ENCODE measurements around the gene BDKRB2. TPM values are rescaled to one million over a fixed set of nuclear protein-coding genes. Genes with fewer than 3 reads are reported as not detected.

BDKRB2 gene
- total RNA-seq, 2 donors from 2014 or later: 11.3 to 23.3 TPM

DNA sequence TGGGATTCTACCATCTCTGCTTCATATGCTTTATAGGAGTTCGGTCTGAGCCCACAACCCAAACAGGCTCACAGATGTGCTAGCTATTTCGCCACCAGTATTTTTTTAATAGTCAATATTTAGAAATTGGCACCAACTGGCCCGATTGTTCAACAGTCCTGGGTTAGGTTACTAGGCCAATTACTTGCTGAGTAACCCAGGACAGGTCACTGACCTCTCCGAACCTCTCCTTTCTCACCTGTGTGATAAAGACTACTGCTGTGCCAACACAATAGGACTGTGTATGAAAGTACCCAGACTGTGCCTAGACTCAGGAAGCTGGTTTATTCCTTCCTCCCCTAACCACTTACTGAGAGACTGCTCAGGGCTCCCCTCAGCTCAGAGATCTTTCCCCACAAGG lies 8.3 kb downstream of the BDKRB2 start:
- Histone ChIP-seq H3K9me3 (peaks cover 8% of the 10 kb centered on the region), H3K36me3 (no peaks in the 10 kb centered on the region), H3K9ac (ENCODE audit: low read depth in 2 of 2, low read length in 2 of 2) (no peak overlapping the region), H3K27me3 (no peaks in the 10 kb centered on the region), H3K27ac (no peak overlapping the region), H3K4me3 (no peak overlapping the region), H3K4me1 (no peaks in the 10 kb centered on the region)
- intact Hi-C loops (cut with DNase I): no loop called here
- no peak for DNase-seq
- TF ChIP-seq, protein P1, sequence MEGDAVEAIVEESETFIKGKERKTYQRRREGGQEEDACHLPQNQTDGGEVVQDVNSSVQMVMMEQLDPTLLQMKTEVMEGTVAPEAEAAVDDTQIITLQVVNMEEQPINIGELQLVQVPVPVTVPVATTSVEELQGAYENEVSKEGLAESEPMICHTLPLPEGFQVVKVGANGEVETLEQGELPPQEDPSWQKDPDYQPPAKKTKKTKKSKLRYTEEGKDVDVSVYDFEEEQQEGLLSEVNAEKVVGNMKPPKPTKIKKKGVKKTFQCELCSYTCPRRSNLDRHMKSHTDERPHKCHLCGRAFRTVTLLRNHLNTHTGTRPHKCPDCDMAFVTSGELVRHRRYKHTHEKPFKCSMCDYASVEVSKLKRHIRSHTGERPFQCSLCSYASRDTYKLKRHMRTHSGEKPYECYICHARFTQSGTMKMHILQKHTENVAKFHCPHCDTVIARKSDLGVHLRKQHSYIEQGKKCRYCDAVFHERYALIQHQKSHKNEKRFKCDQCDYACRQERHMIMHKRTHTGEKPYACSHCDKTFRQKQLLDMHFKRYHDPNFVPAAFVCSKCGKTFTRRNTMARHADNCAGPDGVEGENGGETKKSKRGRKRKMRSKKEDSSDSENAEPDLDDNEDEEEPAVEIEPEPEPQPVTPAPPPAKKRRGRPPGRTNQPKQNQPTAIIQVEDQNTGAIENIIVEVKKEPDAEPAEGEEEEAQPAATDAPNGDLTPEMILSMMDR (IDR thresholded peaks at IDR 0.05): no peak

DNA sequence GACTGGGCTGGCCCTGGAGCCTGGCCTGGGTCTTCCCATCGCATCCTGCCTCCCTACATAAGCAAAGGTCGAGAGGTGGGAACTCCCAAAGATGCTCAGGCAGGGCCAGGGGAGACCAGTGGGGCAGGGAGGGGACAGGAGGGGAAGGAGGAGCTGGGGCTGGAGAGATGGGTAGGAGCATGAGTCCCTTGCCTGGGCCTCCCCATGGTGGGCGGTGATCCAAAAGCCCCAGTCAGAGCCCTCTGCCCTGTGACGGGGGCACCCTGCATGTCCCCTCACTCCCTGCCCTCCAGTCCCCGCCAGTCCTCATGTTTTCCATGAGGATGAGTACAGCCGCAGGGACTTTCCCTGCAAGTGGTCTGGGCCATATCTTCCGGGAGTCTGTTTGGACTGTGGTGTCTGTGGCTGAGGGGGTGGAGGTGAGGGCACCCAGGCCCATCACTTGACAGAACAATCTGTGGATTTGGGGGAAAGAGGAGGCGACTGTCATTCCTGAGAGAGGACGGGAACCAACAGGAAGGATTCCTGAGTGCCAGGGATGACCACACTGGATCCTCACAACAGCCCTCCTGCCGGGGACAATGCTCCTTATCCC lies 9.3 kb downstream of the BDKRB2 start:
- no peak overlapping the region for H3K27ac ChIP-seq
- intact Hi-C loops (cut with DNase I): no loop called here
- no peak overlapping the region for H3K9ac ChIP-seq (ENCODE audit: low read depth in 2 of 2, low read length in 2 of 2)
- H3K4me3 ChIP-seq: no peak overlapping the region
- H3K36me3 ChIP-seq: no peaks in the 10 kb centered on the region
- TF ChIP-seq, protein P1 (IDR thresholded peaks at IDR 0.05): no peak
- no peaks in the 10 kb centered on the region for H3K27me3 ChIP-seq
- DNase-seq: no peak
- peaks cover 8% of the 10 kb centered on the region for H3K9me3 ChIP-seq
- no peaks in the 10 kb centered on the region for H3K4me1 ChIP-seq

DNA sequence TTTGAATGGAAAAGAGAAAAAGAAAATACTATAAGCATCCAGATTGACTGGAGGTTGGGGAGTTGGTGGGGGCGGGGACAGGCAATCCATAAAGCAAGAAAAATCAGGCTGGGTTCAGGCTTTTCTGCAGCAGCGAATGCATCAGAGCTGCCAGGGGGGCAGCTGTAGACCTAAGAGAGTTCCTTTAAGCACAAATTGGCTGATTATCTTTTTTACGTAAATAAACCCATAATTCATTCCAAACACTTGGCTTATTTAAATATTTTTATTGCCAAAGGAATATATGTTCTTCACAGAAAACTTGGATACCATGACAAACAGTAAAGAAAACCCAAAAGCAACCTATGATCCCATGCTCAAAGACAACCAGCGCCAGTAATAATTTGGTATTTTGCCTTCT lies 10.2 kb downstream of the BDKRB2 start:
- intact Hi-C loops (cut with DNase I): no loop called here
- H3K9me3 ChIP-seq: peaks cover 8% of the 10 kb centered on the region
- no peaks in the 10 kb centered on the region for H3K36me3 ChIP-seq
- DNase-seq: no peak
- no peak overlapping the region for H3K27ac ChIP-seq
- H3K4me1 ChIP-seq: no peaks in the 10 kb centered on the region
- H3K27me3 ChIP-seq: no peaks in the 10 kb centered on the region
- no peak overlapping the region for H3K4me3 ChIP-seq
- TF ChIP-seq, protein P1 (IDR thresholded peaks at IDR 0.05): no peak
- no peak overlapping the region for H3K9ac ChIP-seq (ENCODE audit: low read depth in 2 of 2, low read length in 2 of 2)

DNA sequence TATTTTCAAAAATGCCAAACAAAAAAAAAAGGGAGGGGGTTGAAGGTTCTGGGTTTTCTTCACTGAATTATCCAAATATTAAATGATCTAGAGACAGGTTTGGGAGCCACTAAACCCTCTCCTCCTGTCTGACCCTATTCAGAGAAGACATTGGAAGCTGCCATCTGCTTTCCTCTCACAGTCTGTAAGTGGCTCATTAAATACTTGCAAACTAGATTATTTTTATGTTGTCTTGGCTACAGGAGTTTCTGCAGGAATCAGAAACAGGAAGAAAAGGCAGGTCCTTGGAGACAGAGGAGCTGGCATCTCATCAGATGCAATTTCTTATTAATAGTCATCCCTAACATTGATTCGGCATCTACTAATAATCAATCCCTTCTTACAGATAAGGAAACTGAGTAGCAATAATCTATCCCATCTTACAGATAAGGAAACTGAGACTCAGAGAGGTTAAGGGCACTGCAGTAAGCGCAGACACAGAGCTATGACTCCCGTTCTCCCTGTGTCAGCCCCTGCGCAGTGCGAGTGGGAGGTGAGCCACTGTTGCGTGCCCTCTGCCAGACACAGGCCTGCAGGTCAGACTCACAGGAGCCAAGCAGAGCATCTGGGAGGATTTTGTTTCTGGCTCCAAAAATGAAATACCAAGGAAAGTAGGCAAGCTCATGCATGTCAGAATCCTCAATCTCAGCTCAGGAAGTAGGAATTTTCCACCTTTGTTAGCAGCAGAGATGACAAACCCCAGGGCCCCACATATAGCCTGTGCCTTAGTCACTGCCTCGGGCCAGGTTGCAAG lies 11.0 kb downstream of the BDKRB2 start:
- Histone ChIP-seq H3K36me3 (no peaks in the 10 kb centered on the region), H3K9ac (ENCODE audit: low read depth in 2 of 2, low read length in 2 of 2) (no peak overlapping the region), H3K27ac (no peak overlapping the region)

DNA sequence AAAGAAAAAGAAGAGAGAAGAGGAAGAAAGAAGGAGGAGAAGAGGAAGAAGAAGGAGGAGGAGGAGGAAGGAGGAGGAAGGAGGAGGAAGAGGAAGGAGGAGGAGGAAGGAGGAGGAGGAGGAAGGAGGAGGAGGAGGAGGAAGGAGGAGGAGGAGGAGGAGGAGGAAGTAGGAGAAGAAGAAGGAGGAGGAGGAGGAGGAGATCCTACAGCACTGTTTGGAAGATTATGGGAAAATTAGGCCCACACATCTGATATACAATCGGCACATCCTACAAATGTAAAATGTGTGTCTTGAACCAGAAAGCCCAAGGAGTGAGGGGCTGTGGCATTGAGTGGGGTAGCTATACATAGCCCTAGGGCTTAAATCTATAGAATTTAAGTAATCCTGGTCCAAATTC lies 12.0 kb downstream of the BDKRB2 start:
- intact Hi-C loops (cut with DNase I): no loop called here
- H3K9ac ChIP-seq (ENCODE audit: low read depth in 2 of 2, low read length in 2 of 2): no peak overlapping the region
- TF ChIP-seq, protein P1 (IDR thresholded peaks at IDR 0.05): no peak
- H3K9me3 ChIP-seq: peaks cover 8% of the 10 kb centered on the region
- no peaks in the 10 kb centered on the region for H3K36me3 ChIP-seq
- no peaks in the 10 kb centered on the region for H3K27me3 ChIP-seq
- no peak overlapping the region for H3K27ac ChIP-seq
- no peak for DNase-seq
- no peak overlapping the region for H3K4me3 ChIP-seq
- H3K4me1 ChIP-seq: no peaks in the 10 kb centered on the region

More for the DNA sequence above, 11.0 kb downstream of the BDKRB2 start:
- DNase-seq: no peak
- intact Hi-C loops (cut with DNase I): no loop called here
- TF ChIP-seq, protein P1 (IDR thresholded peaks at IDR 0.05): no peak
- Histone ChIP-seq H3K4me1 (no peaks in the 10 kb centered on the region), H3K4me3 (no peak overlapping the region), H3K9me3 (peaks cover 8% of the 10 kb centered on the region), H3K27me3 (no peaks in the 10 kb centered on the region)
